Central memory CD8-positive, alpha-beta T cell (primary cell): ENCODE data around the gene STK39.
"Not testable (repeated sequence)": the region's sequence is repeated elsewhere in the genome, so short reads cannot be mapped to it uniquely, and the experiment has no call there.

Experiments
- ATAC-seq: fragments of 150-1000 bp; cut with Tn5 transposase; replicated peaks from 2 replicates; pipeline ENCODE4 v1.10.0; 2022; ENCODE audit warnings: mild to moderate bottlenecking, moderate FRiP score, moderate number of reproducible peaks; ENCODE audit not compliant: poor library complexity, severe bottlenecking; ENCODE audit errors: extremely low read depth
- DNase-seq, 2 donors: peaks; one replicate each; pipeline ENCODE4 v3.0.0; 2021; ENCODE audit warnings: low spot score in 2 of 2
- H3K27ac Mint-ChIP-seq: one replicate; pipeline ENCODE4 v1.8.0; 2022; ENCODE audit warnings: low read depth, mild to moderate bottlenecking, moderate library complexity, mixed read lengths
- H3K27me3 Mint-ChIP-seq: one replicate; pipeline ENCODE4 v1.8.0; 2022; ENCODE audit warnings: mixed read lengths
- H3K36me3 Mint-ChIP-seq: one replicate; pipeline ENCODE4 v1.8.0; 2022; ENCODE audit warnings: mild to moderate bottlenecking, moderate library complexity, mixed read lengths; ENCODE audit not compliant: insufficient read depth
- H3K4me1 Mint-ChIP-seq: one replicate; pipeline ENCODE4 v1.8.0; 2022; ENCODE audit warnings: mixed read lengths
- H3K4me3 Mint-ChIP-seq: one replicate; pipeline ENCODE4 v1.8.0; 2022; ENCODE audit warnings: mild to moderate bottlenecking, moderate library complexity, mixed read lengths
- H3K9me3 Mint-ChIP-seq: one replicate; pipeline ENCODE4 v1.8.0; 2022; ENCODE audit warnings: mixed read lengths

The STK39 gene

DNA sequence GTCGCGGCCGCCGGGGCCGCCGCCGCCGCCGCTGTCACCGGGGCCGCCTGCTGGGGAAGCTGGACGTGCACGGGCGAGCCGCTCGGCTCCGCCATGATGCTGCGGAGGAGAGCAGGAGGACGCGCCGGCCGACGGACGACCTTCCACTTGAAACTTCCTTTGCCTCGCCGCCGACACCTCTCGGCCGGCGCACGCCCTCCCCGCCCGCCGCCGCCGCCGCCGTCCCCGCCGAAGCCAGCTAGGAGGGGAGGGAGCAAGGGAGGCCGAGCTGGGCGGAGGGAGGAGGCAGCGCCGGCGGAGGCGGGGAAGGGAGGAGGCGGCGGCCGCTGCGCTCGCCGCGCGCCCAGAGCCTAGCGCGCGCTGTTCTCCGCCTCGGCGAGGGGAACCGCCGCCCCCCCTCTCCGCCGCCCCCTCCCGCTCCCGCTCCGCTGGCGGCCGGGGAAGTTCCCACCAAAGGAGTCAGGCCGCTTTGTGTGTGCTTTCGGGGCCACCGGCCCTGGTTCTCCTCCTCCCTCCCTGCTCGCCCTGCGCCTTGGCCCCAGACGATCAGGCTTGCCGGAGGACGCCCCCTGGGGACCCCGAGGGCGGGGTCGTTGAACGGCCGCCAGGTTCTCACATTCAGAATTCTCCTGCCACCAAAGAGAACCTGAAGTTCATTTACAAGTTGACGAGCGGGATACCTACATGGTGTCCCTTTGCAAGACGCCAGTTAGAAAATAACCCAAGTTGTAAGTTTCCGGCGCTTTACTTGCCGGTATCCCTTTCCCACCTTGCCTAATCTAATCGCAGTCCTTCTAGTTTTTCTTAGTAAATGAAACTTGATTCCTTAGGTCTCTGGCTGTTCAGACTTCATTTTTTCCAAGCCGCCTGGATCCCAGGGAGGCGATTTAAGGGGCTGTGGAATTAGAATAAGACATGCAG, at the start of gene STK39:
Gene STK39, minus strand, starts transcription at position 255 of the 921 bp plus-strand sequence. Its CDS starts 160 bp downstream, at position 95.
- Mint-ChIP-seq H3K27me3 (no peaks in the 10 kb centered on the region), H3K36me3 (peaks cover 11% of the 10 kb centered on the region), H3K27ac (peak within 1 kb of the TSS; percentile 79), H3K4me1 (peaks cover 30% of the 10 kb centered on the region), H3K4me3 (peak within 1 kb of the TSS; percentile 79), H3K9me3 (no peaks in the 10 kb centered on the region)
- ATAC-seq (peak; percentile 53), DNase-seq (peak; percentile 50 to 63)

DNA sequence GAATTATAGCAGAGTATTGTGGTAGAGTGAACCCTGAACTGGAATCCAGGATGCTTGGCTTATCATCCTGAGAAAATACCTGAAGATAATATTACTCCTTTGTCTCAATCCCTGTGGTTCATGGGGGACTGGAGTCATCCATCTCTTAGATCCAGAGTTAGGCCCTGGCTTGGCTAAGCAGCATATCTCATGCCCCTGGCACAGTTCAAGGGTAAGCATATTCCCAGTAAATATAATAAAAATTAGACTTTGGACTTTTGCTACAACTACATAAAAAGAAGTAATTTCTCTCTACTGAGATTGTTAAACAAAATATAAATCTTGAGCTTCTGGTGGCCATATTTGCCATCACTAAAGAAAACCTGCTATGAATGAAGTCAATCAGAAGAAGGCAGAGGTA, 47.7 kb upstream of the STK39 start:
- ATAC-seq (no peak), DNase-seq (no peak)
- Mint-ChIP-seq H3K4me1 (no peaks in the 10 kb centered on the region), H3K36me3 (no peaks in the 10 kb centered on the region), H3K9me3 (no peaks in the 10 kb centered on the region), H3K27ac (no peak overlapping the region), H3K4me3 (no peak overlapping the region), H3K27me3 (no peaks in the 10 kb centered on the region)

DNA sequence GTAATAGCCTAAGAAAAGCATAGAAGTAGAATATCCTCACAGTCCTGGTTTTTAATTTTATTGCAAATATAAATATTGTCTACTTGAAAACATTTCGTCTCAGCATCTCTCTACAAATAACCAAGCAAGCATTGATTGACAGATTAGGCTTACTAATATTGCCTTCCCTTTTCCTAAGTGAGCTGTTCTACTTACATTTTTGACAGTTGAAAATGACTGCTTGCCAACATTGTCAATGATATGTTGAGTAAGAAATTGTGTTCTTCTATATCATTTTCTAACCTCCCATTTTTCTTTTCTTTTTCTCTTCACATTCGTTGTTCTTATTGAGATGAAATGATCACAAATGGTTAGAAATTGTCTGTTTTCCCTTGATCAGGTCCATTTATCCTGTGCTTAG, 47.0 kb upstream of the STK39 start:
- no peaks in the 10 kb centered on the region for H3K4me1 Mint-ChIP-seq
- no peak for ATAC-seq

DNA sequence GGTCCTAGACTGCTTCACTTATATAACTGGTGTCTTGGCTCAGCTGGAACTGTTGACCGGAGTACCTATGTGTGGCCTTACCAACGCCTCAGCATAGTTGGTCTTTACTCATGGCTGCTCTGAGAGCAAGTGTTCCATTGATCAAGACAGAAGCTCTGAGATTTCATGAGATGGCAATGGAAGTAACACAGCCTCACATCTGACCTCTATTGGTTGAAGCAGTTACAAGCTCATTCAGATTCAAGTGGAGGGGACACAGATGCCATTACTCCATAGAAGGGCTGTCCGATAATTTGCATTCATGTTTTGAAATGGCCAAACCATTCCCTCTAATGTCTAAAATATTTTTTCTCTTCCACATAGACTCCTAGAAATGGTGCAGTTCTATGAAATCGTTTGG, 46.4 kb upstream of the STK39 start:
- no peak for DNase-seq
- no peak for ATAC-seq
- Mint-ChIP-seq H3K9me3 (no peaks in the 10 kb centered on the region), H3K27me3 (no peaks in the 10 kb centered on the region), H3K27ac (no peak overlapping the region), H3K4me1 (no peaks in the 10 kb centered on the region), H3K4me3 (no peak overlapping the region), H3K36me3 (no peaks in the 10 kb centered on the region)

More for the DNA sequence above, 47.0 kb upstream of the STK39 start:
- no peak overlapping the region for H3K27ac Mint-ChIP-seq
- H3K27me3 Mint-ChIP-seq, result no peaks in the 10 kb centered on the region
- no peaks in the 10 kb centered on the region for H3K36me3 Mint-ChIP-seq
- no peak overlapping the region for H3K4me3 Mint-ChIP-seq
- no peak for DNase-seq
- no peaks in the 10 kb centered on the region for H3K9me3 Mint-ChIP-seq

DNA sequence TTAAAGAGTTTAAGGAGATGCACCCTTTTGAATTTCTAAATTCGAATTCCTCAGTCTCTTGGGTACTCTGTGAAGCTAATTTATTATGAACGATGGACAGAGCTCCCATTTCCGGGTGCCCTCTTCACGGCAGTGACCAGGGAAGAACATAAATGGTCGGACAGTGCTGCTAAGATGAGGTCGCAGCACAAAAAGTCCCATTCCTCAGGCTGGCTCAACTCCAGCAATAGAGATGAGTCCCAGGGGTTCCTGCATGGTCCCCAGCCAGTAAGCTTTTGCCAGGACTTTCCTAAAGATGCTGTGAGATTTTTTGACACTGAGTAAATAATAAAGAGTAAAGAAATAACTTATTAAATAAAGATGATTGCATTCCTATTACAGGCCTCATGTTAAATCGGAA, 43.0 kb upstream of the STK39 start:
- Mint-ChIP-seq H3K27me3 (no peaks in the 10 kb centered on the region), H3K9me3 (no peaks in the 10 kb centered on the region), H3K4me1 (no peaks in the 10 kb centered on the region)

DNA sequence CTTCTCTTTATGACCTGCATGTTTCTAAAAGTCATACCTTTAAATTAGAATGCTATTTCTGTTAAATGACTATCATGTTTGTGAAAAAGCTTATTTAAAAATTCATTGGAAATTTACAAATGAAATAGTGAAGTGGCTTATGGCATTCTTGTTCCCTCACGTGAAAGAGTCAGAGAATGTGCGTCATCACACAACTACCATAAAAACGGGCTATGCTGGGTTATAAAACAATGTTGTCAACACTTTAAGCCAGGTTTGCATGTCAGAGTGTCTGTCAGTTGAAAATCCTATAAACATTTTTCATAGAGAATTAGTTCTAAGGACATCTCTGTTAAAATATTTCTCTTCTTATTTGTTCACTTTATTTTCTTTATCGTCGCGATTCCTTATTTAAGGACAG, 42.5 kb upstream of the STK39 start:
- ATAC-seq (no peak), DNase-seq (no peak)
- Mint-ChIP-seq H3K9me3 (no peaks in the 10 kb centered on the region), H3K27me3 (no peaks in the 10 kb centered on the region), H3K27ac (no peak overlapping the region), H3K4me1 (no peaks in the 10 kb centered on the region), H3K36me3 (no peaks in the 10 kb centered on the region), H3K4me3 (no peak overlapping the region)

More for the DNA sequence above, 43.0 kb upstream of the STK39 start:
- no peak overlapping the region for H3K4me3 Mint-ChIP-seq
- no peak overlapping the region for H3K27ac Mint-ChIP-seq
- ATAC-seq (no peak), DNase-seq (no peak)
- no peaks in the 10 kb centered on the region for H3K36me3 Mint-ChIP-seq

DNA sequence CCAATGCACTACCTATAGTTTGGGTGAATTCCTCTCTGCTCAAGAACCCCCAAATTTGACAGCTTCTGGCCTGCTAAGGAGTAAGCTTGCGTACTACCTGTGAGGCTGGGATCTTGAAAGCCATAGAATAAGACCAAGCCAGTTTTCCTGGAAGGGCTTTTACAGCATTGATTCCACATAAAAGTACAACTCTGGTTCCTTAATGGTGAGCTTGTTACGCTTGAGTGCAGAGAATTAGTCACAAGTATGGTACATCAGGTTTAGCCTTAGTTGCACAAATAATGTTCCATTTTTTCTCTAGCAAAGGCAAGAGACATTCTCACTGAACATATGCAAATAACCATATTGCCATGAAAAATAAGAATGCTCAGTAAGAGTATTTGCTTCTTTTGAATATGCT, 39.1 kb upstream of the STK39 start:
- H3K27ac Mint-ChIP-seq, result no peak overlapping the region
- H3K27me3 Mint-ChIP-seq, result peaks cover 12% of the 10 kb centered on the region
- H3K4me3 Mint-ChIP-seq, result no peak overlapping the region
- no peaks in the 10 kb centered on the region for H3K4me1 Mint-ChIP-seq
- DNase-seq, result no peak
- H3K36me3 Mint-ChIP-seq, result no peaks in the 10 kb centered on the region
- ATAC-seq, result no peak
- H3K9me3 Mint-ChIP-seq, result no peaks in the 10 kb centered on the region

DNA sequence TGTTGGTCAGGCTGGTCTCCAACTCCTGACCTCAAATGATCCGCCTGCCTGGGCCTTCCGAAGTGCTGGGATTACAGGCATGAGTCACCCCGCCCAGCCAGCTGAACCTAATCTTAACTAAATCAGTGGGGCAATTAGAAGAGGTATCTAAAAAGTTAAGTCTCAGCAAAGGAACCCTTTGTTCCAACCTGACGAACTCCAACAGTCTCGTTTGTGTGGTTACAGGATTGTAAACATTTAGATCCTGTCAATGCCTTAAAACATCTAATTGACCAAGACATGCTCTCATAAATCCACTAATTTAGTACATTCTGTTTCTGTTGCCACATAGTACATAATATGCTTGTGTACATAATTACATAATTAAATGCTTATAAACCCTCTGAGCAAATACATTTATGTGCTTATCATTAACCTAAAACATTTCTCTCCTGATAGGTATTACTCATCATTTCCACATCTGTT, 31.1 kb upstream of the STK39 start:
- peaks cover 34% of the 10 kb centered on the region for H3K27me3 Mint-ChIP-seq
- no peak overlapping the region for H3K4me3 Mint-ChIP-seq
- ATAC-seq (no peak), DNase-seq (no peak)
- H3K27ac Mint-ChIP-seq, result no peak overlapping the region
- H3K4me1 Mint-ChIP-seq, result no peaks in the 10 kb centered on the region
- H3K36me3 Mint-ChIP-seq, result no peaks in the 10 kb centered on the region
- H3K9me3 Mint-ChIP-seq, result no peaks in the 10 kb centered on the region

DNA sequence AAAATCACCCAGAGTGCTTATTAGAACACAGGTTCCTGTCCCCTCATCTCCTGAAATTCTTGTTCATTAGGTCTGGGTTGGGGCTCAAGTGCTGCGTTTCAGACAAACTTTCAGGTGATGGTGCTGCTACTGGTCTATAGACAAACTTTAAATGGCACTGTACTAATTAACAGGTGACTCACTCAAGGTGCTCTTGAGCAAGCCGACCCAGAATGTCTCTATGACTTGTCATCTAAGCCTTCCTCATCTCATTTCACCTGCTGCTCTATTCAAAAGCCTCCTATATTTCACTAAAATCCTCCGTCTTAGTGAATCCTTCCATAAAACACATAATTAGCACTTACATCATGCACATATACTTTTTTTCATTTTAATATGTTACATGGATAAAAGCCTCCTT, 29.9 kb upstream of the STK39 start:
- Mint-ChIP-seq H3K4me1 (no peaks in the 10 kb centered on the region), H3K27ac (no peak overlapping the region), H3K4me3 (no peak overlapping the region), H3K27me3 (peaks cover 29% of the 10 kb centered on the region), H3K9me3 (no peaks in the 10 kb centered on the region), H3K36me3 (no peaks in the 10 kb centered on the region)
- DNase-seq (no peak), ATAC-seq (no peak)

DNA sequence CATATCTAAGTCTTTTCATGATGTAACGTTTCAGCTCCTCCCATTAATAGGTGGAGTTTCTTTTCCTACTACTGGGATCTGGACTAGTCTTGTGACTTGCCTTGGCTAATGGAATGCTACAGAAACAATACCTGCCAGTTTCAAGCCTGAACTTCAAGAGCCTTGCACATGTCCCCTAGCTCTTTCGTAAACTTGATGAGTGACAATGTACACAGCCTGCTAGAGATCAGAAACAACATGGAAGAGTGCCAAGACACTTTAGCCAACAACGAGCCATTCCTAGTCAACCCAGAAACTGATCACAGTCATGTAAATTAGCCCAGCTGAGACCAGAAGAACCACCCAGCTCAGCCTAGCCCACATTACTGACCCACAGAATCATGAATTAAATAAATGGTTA, 24.8 kb upstream of the STK39 start:
- DNase-seq, result no peak
- no peak overlapping the region for H3K27ac Mint-ChIP-seq
- no peak for ATAC-seq
- H3K36me3 Mint-ChIP-seq, result no peaks in the 10 kb centered on the region
- H3K27me3 Mint-ChIP-seq, result no peaks in the 10 kb centered on the region
- H3K9me3 Mint-ChIP-seq, result no peaks in the 10 kb centered on the region
- H3K4me3 Mint-ChIP-seq, result no peak overlapping the region
- H3K4me1 Mint-ChIP-seq, result no peaks in the 10 kb centered on the region

DNA sequence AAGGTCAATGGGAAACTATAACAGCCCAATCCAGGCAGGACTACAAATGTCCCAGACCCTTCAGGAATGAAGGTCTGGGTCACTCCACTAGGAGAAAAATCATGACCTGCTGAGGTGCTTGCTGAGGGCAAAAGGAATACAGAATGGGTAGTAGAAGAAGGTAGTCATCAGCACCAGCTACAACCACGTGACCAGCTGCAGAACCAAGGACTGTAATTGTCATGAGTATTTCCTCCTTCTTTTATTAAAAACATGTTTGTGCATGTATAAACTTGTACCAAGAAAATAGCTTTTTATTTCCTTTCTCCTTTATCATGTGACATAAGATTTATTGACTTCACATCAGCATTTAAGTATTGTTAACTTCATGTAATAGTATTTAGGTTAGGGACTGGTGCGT, 15.5 kb upstream of the STK39 start:
- not testable (repeated sequence) for H3K4me3 Mint-ChIP-seq, H3K27ac Mint-ChIP-seq, DNase-seq, H3K27me3 Mint-ChIP-seq, H3K36me3 Mint-ChIP-seq, H3K4me1 Mint-ChIP-seq, ATAC-seq, H3K9me3 Mint-ChIP-seq

DNA sequence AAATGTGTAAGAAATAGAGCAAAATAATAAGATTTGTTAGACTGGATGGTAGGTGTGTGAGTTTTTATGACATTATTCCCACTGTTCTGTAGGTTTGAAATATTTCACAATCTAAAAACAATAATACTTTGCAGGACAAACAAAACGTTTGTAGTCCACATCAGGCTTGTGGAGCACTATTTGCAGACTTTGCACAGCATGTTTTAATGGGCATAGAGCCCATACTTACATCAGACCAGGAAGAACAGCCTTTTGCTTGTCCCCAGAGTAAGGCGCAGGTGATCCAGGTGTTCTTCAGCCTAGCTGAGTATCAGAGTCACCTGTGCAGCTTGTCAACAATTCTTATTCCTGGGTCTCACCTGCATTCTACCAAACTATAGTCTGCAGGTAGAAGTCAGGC, 9.1 kb upstream of the STK39 start:
- peaks cover 10% of the 10 kb centered on the region for H3K9me3 Mint-ChIP-seq
- DNase-seq (no peak), ATAC-seq (no peak)
- peaks cover 11% of the 10 kb centered on the region for H3K4me1 Mint-ChIP-seq
- H3K4me3 Mint-ChIP-seq, result no peak overlapping the region
- H3K27me3 Mint-ChIP-seq, result no peaks in the 10 kb centered on the region
- H3K36me3 Mint-ChIP-seq, result no peaks in the 10 kb centered on the region
- no peak overlapping the region for H3K27ac Mint-ChIP-seq

DNA sequence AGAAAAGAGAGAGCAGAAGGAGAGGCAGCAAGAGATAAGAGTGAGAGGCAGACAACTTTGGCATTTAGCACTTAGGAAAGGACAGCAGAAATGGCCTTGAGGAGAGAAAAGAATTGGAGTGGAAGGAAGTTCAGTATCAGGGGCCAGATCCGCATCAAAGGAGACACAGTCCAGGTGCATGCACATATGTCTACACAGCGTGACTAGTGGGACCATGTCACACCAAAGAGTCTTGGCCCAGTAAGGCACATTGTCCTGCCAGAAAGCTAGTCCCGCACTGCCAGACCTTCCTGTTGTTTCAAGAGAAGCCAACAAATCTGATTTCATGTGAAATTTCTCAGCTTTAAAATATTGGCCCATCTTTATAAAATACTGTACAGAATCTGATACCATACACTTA, 8.5 kb upstream of the STK39 start:
- DNase-seq, result no peak
- Mint-ChIP-seq H3K4me1 (peaks cover 11% of the 10 kb centered on the region), H3K27me3 (no peaks in the 10 kb centered on the region), H3K9me3 (peaks cover 10% of the 10 kb centered on the region), H3K4me3 (no peak overlapping the region), H3K27ac (no peak overlapping the region), H3K36me3 (no peaks in the 10 kb centered on the region)
- ATAC-seq, result no peak
